Measurements from ENCODE around the gene SPAG16.

- TF ChIP-seq, protein P1, sequence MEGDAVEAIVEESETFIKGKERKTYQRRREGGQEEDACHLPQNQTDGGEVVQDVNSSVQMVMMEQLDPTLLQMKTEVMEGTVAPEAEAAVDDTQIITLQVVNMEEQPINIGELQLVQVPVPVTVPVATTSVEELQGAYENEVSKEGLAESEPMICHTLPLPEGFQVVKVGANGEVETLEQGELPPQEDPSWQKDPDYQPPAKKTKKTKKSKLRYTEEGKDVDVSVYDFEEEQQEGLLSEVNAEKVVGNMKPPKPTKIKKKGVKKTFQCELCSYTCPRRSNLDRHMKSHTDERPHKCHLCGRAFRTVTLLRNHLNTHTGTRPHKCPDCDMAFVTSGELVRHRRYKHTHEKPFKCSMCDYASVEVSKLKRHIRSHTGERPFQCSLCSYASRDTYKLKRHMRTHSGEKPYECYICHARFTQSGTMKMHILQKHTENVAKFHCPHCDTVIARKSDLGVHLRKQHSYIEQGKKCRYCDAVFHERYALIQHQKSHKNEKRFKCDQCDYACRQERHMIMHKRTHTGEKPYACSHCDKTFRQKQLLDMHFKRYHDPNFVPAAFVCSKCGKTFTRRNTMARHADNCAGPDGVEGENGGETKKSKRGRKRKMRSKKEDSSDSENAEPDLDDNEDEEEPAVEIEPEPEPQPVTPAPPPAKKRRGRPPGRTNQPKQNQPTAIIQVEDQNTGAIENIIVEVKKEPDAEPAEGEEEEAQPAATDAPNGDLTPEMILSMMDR (IDR thresholded peaks at IDR 0.05): no peak
- TF ChIP-seq POLR2A (IDR thresholded peaks at IDR 0.05): no peak
These were observed 449.6 kb downstream of the SPAG16 start for GRCh38 chr2:213733893-213734292.

All from testis (tissue), 2 donors.